Body of pancreas (tissue), 4 donors: ENCODE measurements around the gene NUBP1.

Experiments used
- POLR2A ChIP-seq, 3 donors: fragments of 450-650 bp; IDR thresholded peaks; one replicate each; pipeline ENCODE4 v1.6.1; 2016; ENCODE audit warnings: antibody characterized with exemption in 3 of 3, mild to moderate bottlenecking in 2 of 3
- TF ChIP-seq, protein P1 (sequence below), 7 experiments: fragments of 450-650 bp in 4 of 7; fragments of 200-600 bp in 3 of 7; sonication (generic) in 3 of 7; IDR thresholded peaks; one replicate each; pipeline ENCODE4 v1.5.1; 2016 to 2019; ENCODE audit warnings: antibody characterized with exemption in 7 of 7

DNA sequence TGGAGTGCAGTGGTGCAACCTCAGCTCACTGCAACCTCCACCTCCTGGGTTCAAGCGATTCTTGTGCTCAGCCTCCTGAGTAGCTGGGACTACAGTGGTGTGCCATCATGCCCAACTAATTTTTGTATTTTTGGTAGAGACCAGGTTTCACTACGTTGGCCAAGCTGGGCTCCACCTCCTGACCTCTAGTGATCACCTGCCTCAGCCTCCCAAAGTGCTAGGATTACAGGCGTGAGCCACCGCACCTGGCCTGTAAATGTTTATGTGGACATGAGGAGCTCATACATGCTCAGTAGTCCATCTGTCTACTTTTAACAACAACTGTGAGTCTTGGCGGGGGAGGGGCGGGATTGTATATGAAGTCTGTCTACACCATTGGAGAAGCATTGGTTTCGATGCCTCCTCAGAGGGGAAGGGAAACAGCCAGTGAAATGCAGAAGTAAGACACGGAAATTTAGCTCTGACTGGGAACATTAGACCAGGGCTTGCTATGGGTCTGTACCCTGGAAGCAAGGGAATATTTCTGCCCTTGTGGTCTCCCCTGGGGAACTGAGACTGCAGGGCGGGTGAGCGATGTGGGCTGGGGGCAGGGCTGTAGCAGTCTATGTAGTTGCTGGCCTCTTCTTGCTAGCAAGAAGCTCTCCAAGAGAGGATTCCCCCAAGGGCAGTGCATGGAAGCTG, 9.3 kb downstream of the NUBP1 start:
- TF ChIP-seq, protein P1, sequence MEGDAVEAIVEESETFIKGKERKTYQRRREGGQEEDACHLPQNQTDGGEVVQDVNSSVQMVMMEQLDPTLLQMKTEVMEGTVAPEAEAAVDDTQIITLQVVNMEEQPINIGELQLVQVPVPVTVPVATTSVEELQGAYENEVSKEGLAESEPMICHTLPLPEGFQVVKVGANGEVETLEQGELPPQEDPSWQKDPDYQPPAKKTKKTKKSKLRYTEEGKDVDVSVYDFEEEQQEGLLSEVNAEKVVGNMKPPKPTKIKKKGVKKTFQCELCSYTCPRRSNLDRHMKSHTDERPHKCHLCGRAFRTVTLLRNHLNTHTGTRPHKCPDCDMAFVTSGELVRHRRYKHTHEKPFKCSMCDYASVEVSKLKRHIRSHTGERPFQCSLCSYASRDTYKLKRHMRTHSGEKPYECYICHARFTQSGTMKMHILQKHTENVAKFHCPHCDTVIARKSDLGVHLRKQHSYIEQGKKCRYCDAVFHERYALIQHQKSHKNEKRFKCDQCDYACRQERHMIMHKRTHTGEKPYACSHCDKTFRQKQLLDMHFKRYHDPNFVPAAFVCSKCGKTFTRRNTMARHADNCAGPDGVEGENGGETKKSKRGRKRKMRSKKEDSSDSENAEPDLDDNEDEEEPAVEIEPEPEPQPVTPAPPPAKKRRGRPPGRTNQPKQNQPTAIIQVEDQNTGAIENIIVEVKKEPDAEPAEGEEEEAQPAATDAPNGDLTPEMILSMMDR (IDR thresholded peaks at IDR 0.05): no peak
- TF ChIP-seq POLR2A (IDR thresholded peaks at IDR 0.05): no peak
